Stimulated activated CD4-positive, alpha-beta T cell treated with anti-CD3 and anti-CD28 coated beads, Interleukin-1b, Interleukin-23, amount 100 ng/mL, for 48 hours (primary cell): ENCODE results near the gene CS.
A peak's percentile ranks its signal among the peaks of the same experiment; 100 is the strongest.
"Not testable (repeated sequence)": the region's sequence is repeated elsewhere in the genome, so short reads cannot be mapped to it uniquely, and the experiment has no call there.

Source experiments
- DNase-seq: peaks from one replicate; pipeline ENCODE4 v3.0.0-alpha.2; 2020

The CS gene

DNA sequence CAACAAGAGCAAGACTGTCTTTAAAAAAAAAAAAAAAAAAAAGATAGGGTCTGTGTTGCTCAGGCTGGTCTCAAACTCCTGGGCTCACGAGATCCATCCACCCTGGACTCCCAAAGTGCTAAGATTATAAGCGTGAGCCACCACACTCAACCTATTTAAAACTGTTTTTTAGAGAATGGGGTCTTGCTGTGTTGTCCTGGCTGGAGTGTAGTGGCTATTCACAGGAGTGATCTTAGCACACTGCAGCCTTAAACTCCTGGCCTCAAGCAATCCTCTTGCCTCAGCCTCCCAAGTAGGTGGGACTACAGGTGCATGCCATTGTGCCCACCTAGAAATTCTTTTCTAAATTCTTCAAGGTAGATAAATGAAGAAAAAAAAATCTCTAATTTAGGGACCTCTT is 25.8 kb downstream of the CS start:
- no peak for DNase-seq

DNA sequence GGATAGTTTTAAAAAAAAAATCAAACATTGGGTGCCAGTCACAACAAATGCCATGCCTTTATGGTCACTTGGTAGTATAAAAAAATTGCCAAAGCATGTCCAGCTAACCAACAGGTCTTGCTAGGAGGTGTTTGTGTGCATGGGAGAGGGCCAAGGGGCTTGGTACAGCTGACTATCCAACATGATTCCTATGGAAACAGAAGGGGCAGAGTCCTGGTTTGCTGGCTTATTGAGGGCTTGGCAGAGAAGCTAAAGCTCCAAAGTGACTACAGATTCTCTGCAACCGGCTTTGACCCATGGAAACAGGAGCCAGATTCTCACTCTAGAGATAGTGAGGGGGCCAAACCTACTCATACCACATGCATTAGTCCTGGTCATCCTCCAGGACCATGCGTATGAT is 27.7 kb downstream of the CS start:
- DNase-seq, result not testable (repeated sequence)

DNA sequence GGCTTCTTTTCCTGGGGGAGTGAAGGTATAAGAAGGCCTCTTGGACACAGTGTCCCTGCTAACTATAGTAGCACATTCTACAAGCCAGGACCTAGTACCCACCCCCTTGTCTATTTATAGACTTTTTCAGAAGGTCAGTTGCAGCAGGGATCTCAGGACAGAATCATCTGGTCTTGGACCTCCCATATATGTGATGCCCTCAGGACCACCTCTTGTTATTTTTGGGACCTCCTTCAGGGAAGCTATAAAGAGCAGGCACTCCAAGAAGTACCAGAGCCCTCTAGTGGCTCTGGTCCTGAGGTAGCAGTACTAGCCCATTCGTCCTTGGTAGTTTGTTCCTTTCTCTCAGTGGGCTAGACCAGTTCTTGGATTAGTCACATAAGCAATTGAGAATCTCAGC is 29.1 kb downstream of the CS start:
- DNase-seq, result no peak

DNA sequence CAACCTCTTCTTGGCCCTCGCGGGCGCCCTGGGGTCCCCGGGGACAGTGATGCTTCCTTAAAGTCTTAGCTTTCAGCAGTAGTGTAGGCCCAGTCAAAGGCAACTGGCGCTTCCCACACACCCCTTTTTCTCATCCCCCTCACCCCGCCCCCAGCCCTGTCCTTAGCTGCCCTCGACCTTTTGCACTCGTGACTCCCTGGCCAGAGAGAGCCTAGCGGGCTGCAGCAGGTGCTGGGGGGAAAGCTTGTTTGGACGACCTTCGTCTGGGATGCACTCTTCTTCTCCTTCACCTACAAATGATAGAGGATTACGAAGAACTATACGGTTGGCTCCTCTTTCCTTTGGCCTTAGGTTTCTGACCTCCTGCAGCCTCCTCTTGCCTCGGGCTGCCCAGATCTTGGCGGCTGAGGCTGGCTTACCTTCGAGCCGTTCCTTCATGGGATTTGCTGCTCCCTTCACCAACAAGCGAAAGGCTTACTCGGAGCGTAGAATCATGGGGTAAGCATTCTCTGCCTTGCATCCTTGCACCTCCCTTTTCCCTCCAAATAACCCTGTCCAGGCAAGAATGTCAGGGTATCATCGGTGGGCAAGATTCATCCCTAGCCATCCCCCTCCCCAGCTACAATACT is 32.6 kb downstream of the CS start:
- no peak for DNase-seq

DNA sequence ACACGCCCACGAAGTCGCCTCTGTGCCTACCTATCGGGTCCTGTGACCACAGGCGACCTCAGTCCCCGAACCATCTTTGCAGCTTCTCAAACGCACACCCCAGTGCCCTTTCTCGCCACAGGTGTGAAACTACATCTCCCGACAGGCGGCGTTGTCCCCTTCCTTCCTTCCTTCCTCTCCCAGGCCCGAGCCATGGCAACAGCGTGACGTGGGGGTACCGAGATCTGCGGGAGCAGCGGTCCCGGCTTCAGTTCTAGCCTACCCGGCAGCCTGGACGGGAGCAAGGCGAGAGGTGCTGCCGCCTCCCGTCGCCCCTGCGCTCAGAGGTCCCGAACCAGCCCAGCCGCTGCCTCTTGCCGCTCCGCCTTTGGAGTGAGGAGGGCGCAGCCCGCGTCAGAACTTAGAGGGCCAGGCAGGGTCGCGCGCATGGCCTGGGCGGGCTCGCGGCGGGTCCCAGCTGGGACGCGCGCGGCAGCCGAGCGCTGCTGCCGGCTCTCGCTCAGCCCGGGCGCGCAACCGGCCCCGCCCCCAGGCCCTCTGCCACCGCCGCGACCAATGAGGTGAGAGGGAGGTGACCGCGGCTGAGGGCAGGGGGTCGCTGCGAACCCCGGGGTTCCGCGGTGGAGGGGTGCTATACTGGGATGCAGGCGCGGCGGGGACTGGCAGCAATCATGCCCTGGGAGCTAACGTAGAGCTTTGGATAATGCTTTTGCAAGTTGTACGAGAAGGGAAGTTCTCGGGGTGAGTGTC is 33.3 kb downstream of the CS start, which contains the start of gene COQ10A:
TSS of gene COQ10A (plus strand) at position 250 of the 750 bp plus-strand sequence. CDS start at position 427, 177 bp downstream.
- peak; percentile 84 for DNase-seq

DNA sequence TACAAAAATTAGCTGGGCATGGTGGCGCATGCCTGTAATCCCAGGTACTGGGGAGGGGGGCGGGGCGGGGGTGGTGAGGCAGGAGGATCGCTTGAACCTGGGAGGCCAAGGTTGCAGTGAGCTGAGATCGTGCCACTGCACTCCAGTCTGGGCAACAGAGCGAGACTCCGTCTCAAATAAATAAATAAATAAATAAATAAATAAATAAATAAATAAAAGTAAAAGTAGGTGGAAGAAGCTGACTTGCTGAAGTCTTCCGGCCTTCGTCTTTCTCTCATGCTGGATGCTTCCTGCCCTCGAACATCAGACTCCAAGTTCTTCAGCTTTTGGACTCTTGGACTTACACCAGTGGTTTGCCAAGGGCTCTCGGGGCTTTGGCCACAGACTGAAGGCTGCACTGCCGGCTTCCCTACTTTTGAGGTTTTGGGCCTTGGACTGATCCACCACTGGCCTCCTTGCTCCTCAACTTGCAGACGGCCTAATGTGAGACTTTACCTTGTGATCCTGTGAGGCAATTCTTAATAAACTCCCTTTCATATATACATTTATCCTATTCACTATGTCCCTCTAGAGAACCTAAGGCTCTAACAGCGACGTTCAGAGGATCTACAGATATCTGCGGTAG is 34.0 kb downstream of the CS start:
- DNase-seq, result not testable (repeated sequence)

DNA sequence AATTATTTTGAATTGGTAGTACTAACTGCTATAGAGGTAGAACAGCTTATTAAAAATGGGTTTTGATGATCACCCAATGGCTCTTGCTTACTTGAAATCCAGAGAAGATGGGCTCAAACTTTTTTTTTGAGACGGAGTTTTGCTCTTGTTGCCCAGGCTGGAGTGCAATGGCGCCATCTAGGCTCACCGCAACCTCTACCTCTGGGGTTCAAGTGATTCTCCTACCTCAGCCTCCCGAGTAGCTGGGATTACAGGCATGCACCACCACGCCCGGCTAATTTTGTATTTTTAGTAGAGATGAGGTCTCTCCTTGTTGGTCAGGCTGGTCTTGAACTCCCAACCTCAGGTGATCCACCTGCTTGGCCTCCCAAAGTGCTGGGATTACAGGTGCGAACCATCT is 37.2 kb downstream of the CS start:
- DNase-seq, result not testable (repeated sequence)

DNA sequence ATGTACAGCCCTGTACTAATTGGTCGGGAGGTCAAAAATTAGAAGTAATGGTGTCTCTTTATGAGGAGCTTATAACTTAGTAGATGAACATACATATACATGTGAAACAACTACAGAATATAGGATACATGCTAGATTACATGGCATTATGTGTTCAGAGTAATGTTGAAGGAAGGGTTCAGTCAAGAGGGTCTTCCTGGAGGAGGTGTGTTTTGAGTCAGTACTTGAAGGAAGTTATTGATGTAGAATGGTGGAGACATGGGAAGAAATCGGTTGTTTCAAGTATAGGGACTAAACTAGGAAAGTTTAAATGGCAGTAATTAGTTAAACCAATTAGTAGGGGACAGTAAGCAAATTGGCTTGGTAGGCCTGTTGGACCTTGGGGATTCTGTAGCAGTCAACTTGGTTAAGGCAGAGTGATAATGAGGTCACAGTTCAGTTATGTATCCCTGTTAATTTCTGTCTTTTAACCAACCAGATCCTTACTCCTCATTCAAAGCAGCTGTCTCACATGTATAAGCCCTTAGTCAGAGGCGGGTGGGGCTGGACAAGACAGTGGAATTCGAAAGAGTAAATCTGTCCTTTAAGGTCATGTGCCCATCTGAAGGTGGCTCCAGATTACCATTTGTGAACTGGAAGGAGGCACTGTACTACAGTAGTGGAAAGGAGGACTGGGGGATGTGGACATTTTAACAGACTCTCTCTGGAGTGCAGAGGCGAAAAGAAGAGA is 38.5 kb downstream of the CS start:
- DNase-seq, result no peak

DNA sequence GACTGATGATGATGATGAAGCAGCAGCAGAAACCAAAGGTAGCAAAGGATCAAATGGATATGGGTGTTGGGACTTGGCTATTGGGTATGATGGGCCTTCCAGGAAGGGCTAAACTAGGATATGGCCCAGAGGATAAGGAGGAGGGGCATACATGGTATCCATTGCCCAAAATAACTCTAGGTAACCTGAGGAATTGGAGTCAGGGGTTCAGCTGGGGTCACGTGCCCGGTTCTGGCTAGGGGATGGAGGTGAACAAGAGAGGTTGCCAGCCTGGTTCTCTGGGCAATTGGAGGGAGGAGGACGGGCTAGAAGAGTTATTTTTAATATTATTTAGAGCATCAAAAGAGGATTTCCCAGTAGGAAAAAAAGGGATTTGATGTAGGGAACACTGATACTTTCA is 39.2 kb downstream of the CS start:
- no peak for DNase-seq

DNA sequence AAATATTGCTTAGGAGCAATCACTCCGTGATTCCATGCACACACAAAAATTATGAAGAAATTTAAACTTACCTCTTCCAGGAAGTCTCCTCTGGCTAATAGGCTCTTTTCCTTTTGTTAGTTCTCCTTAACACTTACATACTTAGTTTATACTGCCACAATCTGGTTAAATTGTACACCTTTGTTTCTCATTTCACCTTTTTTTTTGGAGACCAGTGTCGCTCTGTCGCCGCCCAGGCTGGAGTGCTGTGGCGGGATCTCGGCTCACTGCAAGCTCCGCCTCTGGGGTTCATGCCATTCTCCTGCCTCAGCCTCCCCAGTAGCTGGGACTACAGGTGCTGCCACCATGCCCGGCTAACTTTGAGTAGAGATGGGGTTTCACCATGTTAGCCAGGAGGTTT is 39.8 kb downstream of the CS start:
- no peak for DNase-seq

DNA sequence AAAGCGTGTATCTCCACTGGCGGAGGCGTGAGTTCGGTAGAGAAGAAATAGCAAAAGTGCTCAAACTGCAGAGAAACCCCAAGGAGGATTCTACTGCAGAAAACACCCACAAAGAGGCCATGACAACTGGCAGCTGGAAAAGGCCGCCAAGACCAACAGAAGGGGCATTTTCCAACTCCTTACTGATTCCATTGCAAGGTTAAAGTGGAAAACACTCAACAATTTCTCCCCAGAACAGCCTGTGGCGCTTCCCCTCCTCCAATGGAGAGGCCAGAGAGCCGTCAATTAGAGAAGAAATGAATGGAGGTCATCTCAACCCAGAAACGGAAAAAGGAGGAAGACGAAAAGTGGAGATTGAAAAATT is 41.3 kb downstream of the CS start:
- DNase-seq, result no peak

DNA sequence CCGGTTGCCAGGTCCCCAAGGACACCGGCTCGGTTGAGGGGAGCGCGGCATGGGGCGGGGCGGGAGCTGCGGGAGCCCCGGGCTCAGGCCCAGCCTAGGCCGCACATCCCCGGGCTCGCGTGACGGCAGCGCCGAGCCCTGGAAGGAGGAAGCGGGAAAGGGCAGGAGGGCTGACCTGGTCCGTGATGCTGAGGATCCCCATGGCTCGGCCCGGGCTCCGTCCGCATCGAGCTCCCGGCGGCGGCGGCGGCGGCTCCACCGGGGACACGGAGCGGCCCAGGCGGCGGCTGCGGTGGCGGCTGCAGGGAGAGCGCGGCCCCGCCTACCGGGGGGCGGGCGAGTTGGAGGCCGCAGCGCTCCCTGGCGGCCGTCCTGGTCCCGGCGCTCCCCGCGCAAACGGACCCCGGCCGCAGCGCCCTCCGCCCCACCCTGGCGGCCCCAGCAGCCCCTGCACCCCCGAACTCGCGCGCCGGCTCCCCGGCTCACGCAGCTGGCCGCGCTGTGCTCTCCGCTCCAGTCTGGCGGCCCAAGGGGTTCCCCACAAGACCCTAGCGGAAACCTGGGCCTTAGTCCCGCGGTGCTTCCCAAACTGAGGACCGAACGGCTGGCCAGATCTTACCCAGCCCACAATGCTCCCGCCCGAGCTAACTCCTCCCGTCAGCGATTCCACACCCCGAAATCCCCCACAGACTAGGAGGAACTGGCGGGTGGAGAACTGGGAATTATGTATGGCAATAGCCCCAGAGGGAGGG is 41.9 kb downstream of the CS start, which contains the start of gene ANKRD52:
TSS of gene ANKRD52 (minus strand) at position 317 of the 752 bp plus-strand sequence. CDS start at position 202, 115 bp downstream.
- DNase-seq, result peak; percentile 74

DNA sequence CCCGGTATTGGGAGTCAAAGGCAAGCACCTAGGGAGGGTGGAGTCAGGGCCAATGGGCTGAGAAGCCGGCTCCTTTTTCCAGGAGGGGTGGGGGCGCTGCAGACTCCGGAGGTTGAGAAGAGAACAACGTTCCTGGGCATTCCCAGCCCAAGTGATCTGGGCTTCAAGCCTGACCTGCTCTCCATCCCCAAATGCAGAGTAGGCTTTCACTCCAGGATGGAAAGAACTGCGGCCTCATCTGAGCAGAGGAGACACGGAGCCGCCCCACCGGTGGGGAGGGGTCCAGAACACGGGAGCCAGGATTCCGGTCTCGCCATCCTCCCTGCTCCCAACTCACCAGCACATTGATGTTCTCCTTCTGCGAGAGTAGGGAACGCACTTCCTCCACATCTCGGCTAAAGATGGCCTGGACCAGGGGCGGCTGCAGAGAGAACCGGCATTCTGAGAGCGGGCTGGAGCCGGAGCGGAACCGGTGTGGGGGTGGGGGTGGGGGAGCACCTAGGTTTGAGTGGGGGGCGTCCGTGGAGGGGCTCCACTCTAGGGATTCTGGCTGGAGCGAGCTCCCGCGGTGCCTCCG is 42.6 kb downstream of the CS start:
- no peak for DNase-seq

DNA sequence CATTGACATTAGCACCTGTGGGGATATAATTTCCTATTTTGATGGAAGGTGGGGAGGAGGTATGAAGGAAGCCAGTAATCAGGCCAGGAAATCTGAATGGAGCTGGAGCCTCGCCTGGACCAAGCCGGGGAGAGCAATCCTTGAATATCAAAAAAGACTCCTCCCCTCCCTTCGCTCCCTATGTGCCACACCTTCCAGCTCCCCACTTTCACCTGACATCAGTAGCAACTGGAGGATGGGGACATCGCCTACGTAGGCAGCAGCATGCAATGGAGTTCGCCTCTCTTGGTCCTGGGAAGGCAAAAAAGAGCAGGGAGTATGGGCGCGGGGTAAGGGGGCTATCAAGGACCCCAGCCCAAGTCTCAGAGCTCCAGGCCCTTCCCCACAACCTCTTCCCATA is 43.1 kb downstream of the CS start:
- no peak for DNase-seq

DNA sequence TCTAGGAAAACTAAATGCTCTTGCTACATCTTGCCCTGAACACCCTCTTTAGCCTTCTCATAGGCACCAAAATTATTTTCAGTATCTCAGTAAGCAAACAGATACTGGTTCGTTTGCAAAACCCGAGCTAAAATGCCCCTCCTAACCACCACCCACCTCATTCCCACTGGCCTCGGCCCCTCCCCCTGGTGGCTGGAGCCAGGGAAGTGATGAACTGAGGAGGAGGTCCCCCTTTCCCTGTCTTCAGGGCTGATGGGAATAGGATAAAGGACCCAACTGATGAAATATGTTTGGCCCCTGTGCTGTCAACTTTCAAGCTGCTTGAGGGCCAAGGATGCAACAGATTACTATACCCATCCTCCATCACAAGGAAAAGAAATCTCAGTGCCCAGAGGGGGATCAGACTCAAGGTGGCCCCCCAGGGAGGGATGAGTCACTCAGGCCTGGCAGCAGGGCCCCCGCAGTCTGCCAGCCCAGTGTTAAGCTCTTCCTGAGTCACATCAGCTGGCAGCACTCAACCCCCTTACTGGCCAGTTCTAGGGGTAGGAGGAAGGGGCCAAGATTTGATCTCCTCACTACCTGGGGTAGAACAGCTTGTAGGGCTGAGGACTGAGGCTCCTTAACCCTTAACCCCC is 43.7 kb downstream of the CS start:
- no peak for DNase-seq

DNA sequence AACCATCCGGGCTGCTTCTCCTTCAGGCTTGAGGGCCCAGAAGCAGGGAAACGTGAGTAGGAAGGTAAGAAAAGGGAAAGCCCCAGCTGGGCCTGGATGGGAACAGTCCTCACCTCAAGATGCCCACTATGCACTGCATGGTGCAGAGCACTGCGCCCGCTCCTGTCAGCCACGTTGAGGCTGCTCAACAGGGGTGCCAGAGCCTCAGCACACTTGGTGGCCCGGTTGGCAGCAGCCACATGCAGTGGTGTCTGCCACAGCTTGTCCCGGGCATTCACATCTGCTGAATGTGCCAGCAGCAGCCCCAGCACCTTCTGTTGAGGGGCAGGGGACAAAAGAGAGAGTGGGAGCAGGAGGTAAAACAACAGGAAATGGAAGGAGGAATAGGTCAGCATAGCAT is 44.5 kb downstream of the CS start:
- no peak for DNase-seq

DNA sequence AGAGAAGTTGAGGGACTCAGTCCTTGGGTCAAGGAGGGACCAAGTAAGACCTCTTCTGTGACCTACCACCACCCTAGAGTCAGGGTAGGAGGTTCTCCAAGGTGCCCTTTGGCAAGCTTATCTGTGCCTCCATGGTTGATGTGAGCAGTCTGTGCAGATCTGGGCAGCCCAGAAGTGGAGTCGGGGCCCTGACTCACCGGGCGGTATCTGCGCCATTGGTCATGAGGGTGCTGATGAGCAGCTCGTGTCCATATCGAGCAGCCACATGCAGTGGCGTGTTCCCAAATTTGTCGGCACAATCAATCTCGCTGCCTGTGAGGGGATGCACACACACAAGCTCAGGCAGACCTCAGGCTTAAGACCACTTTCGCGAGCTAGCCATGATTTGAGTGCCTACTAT is 47.0 kb downstream of the CS start:
- DNase-seq, result no peak

DNA sequence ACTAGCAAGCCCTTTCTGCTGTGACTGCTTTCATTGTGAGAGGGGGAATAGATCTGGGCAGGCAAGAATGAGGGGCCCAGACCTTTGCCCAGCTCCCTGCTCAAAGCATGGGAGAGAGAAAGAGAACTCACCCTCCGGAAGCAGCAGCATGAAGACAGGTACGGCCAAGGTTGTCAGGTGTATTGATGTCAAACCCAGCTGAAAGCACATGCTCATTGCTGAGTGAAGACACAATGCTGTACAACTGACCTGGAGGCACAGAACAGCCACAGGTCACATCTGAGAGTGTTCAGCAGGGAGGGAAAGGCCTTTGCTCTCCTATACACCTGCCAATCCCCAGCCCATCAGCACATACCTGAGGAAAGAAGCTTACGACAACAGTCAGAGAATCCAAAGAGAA is 47.5 kb downstream of the CS start:
- no peak for DNase-seq

DNA sequence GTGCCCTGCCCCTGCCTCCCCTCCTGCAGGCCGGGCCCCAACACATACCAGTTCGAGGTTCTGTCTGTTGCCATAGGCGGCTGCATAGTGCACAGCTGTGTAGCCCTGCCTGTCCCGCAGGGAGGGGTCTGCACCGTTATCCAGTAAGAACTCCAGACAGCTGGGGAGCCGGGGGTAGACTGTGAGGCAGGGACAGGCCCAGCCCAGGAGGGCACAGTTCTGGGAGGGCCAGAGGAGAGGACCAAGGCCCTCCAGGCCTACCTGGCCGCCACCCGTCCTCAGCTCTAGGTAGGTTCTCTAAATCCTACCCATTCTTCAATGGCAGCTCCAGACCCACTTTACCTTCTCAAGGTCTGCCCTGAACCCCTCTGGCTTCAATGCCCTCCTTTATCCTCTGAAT is 51.4 kb downstream of the CS start:
- no peak for DNase-seq

DNA sequence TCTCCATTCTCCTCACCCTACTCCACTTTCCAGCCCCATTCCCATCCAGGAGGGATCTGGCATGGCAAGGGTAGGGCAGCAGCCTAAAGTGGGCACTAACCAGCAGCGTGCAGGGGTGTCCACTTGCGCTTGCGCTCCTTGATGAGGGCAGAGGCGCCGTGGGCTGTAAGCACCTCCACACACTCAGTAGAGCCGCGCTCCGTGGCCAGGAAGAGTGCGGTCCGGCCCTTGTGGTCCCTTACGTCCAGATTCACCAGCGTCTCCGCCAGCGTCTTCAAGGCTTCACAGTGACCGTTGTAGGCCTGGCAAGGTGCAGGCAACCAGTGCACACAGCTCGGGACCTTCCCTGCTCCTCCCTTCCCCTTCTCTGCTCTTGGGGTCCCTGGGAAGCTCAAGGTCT is 52.2 kb downstream of the CS start:
- DNase-seq, result no peak

DNA sequence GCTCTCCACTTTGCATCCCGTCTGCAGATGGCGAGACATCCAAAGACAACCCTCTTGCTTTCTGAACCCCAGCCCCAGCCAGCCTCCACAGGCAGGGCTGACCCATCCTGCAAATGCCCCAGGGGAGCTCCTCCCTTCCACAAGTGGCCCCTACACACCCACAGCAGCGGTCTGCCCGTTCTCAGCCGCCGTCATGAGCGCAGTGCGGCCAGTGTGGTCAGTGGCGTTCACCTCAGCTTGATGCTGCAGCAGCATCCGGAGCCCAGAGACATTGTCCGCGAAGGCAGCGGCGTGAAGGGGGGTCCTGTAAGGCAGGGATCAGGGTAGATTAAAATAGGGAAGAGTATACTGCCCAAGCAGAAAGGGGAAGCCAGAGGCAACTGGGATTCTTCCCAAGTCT is 55.6 kb downstream of the CS start:
- no peak for DNase-seq

DNA sequence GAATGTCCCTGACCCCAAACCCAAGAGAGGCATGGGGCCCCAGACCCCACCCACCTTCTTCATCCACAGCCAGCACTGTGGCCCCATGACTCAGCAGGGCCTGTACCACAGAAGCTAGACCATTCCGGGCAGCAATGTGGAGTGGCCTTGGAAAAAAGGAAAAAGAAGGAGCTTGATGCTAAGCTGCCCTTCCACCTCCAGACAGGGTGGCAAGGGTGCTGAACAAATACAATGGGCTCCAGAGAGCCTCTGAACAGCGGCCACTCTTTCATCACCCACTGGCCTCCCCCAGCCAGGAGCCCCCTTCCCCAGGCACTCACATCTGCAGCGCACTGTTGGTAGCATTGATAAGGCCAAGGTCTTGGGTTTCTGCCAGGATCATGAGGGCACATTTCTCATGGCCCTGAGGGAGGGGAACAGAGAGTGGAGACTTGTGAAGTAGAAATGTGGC is 56.4 kb downstream of the CS start:
- DNase-seq, result no peak
